ENCODE data around the gene MGAT1.

DNA sequence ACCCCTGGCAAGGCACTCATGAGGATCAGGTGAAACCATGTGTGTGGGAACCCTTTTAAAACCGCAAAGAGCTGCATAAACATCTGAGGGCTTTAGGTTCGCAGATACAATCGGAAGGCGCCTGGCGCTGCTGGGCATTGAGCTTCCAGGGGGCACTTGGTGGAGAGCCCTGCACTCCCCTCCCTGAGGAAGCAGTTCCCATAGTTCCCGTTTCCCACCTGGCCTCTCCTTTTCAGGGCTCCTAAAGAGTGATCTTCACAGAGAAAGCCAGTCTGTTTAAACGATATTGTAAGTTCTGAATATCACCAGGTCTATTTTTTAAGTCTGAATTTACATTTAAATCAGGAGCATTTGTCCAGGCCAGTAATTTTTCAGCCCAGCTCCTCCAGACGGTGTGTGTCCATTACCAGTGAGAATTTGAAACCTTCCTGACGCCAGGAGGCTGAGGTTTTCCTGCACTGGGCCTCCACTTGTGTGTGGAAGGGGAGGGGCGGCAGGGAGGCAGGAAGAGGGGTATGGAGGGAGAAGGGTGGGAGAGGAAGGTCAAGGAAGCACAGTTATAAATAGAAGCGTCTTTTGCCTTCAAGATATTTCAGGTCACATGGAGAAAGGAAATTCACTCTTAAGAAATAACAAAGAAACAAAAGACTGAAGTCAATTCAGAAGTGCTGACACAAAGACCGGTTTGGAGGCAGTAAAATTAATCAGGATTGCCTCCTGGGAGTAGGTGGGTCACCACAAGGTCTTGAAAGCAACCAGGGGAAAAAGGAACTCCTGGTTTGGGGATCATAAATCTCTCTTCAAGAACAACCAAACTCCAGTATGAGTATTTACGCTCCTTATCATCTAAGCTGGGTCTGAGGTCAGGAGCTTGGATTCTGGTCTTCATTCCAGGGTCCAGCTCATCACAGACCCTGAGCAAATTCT, 14.3 kb upstream of the MGAT1 start:
- TF ChIP-seq TAF1 (IDR thresholded peaks at IDR 0.05; ENCODE audit: low read depth, low read length) = no peak
- no peak for TF ChIP-seq POLR2A (IDR thresholded peaks at IDR 0.05; ENCODE audit: low read depth, low read length)
- TF ChIP-seq POLR2AphosphoS5 (IDR thresholded peaks at IDR 0.05; ENCODE audit: low read depth, low read length) = no peak
- peak; percentile 76; the same call in 1 of the 2 replicates for TF ChIP-seq POU2F2 (IDR thresholded peaks at IDR 0.05; ENCODE audit: low read depth, low read length)
- no peak for TF ChIP-seq PAX5 (IDR thresholded peaks at IDR 0.05; ENCODE audit: insufficient read depth, low read length, severe bottlenecking)
- no peak for TF ChIP-seq SPI1 (IDR thresholded peaks at IDR 0.05; ENCODE audit: low read depth, low read length)
